Ectodermal cell (in vitro differentiated cells): Measurements from ENCODE around the gene LRRIQ4. TPM values are rescaled to one million over a fixed set of nuclear protein-coding genes. Genes with fewer than 3 reads are reported as not detected.

ENCODE experiments used
- H3K27ac ChIP-seq: 2 replicates; pipeline ENCODE4 v1.7.0; 2013; ENCODE audit warnings: mild to moderate bottlenecking, low read depth, low read length; ENCODE audit not compliant: insufficient read depth, poor library complexity, severe bottlenecking
- H3K27me3 ChIP-seq: 2 replicates; pipeline ENCODE4 v1.7.0; 2013; ENCODE audit warnings: mild to moderate bottlenecking, low read length; ENCODE audit not compliant: insufficient read depth, control insufficient read depth, poor library complexity, severe bottlenecking
- H3K36me3 ChIP-seq: one replicate; pipeline ENCODE4 v1.7.0; 2013; ENCODE audit warnings: low read length; ENCODE audit not compliant: control insufficient read depth, insufficient read depth
- H3K4me1 ChIP-seq: one replicate; pipeline ENCODE4 v1.7.0; 2013; ENCODE audit warnings: low read length; ENCODE audit not compliant: control insufficient read depth, insufficient read depth
- H3K4me3 ChIP-seq: 2 replicates; pipeline ENCODE4 v1.7.0; 2013; ENCODE audit warnings: low read depth, low read length, control low read depth; ENCODE audit not compliant: insufficient read depth
- H3K9me3 ChIP-seq: 2 replicates; pipeline ENCODE4 v1.7.0; 2013; ENCODE audit warnings: mild to moderate bottlenecking, low read length, moderate library complexity; ENCODE audit not compliant: control insufficient read depth
- WGBS, 2 experiments: methylation state at CpG; one replicate each; pipeline ENCODE4 v1.1.7; 2013; ENCODE audit warnings: missing lambda C conversion rate in 2 of 2; 5-methylcytosine and 5-hydroxymethylcytosine counted together
- polyA plus RNA-seq, 4 experiments: library from polyadenylated mRNA; stranded (reverse); fragments of 50-300 nt; gene quantifications; one replicate each; pipeline ENCODE4 v1.2.3, GENCODE V29; 2013

Gene LRRIQ4
- 0.22 TPM for polyA plus RNA-seq (2013, experiment 1 of 4)
- not detected for polyA plus RNA-seq (2013, experiment 2 of 4)
- polyA plus RNA-seq (2013, experiment 3 of 4), result not detected
- not detected for polyA plus RNA-seq (2013, experiment 4 of 4)

GRCh38 chr3:169812332-169813235 lies at the start of gene LRRIQ4, which contains the start of gene LRRC34:
LRRIQ4 (plus strand) TSS chr3:169812870; CDS start chr3:169821922, 9,052 bp downstream.
LRRC34 (minus strand) TSS chr3:169812904; CDS start chr3:169812548, 356 bp downstream.
- peaks cover 3% of the 10 kb centered on the region for H3K9me3 ChIP-seq

GRCh38 chr3:169764312-169764881 lies 48.3 kb upstream of the LRRIQ4 start:
- 54 to 66% methylated on average over 46 of the region's 46 CpGs for WGBS, 2 experiments
- Histone ChIP-seq H3K27ac (no peak overlapping the region), H3K4me1 (no peaks in the 10 kb centered on the region), H3K9me3 (no peaks in the 10 kb centered on the region), H3K4me3 (peak overlapping the region; percentile 42), H3K27me3 (no peaks in the 10 kb centered on the region), H3K36me3 (no peaks in the 10 kb centered on the region)

More at GRCh38 chr3:169812332-169813235, at the start of gene LRRIQ4, which contains the start of gene LRRC34:
- Histone ChIP-seq H3K36me3 (no peaks in the 10 kb centered on the region), H3K27me3 (no peaks in the 10 kb centered on the region), H3K4me3 (peak within 1 kb of the TSS; percentile 51), H3K27ac (peak within 1 kb of the TSS; percentile 88), H3K4me1 (no peaks in the 10 kb centered on the region)
- 22 to 24% methylated on average over 55 to 56 of the region's 56 CpGs for WGBS, 2 experiments

DNA sequence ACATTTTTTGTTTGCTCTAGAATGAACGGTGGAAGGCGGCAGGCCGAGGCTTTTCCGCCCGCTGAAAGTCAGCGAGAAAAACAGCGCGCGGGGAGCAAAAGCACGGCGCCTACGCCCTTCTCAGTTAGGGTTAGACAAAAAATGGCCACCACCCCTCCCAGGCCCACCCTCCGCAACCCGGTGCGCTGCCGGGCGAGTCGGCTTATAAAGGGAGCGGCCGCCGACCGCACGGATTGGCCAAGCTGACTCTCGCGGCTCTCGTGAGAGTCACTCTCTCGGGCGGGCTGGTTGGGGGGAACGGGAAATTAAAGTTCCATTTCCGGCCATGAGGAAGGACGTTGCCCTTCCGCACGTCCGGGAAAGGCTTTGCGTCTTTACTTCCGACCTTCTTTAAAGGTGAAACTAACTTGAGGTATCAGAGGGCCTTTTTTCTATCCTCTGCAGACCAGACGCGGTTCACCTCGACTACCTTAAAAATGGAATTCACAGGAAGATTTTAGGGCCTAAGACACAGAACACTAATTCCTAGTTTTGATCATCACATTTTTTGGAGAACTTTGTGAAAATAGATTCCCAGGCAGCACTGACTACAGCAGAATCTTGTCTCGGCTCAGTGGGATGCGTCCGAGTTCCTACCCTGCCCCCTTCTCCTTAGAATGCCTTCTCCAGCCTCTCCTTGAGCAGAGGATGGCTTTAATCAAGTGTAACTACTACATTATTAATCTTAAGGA lies 47.6 kb upstream of the LRRIQ4 start, which contains the start of gene TERC:
TSS of gene TERC (minus strand) at position 179 of the 731 bp plus-strand sequence.
- Histone ChIP-seq H3K4me1 (no peaks in the 10 kb centered on the region), H3K36me3 (no peaks in the 10 kb centered on the region), H3K27ac (no peak within 1 kb of the TSS), H3K4me3 (peak within 1 kb of the TSS; percentile 42), H3K9me3 (no peaks in the 10 kb centered on the region), H3K27me3 (no peaks in the 10 kb centered on the region)
- 61 to 65% methylated on average over 42 of the region's 42 CpGs for WGBS, 2 experiments

- Histone ChIP-seq H3K9me3 (no peaks in the 10 kb centered on the region), H3K4me1 (peaks cover 6% of the 10 kb centered on the region), H3K27ac (peak within 1 kb of the TSS; percentile 41), H3K36me3 (no peaks in the 10 kb centered on the region), H3K27me3 (no peaks in the 10 kb centered on the region), H3K4me3 (peak within 1 kb of the TSS; percentile 54)
- WGBS, 2 experiments, result 3 to 4% methylated on average over 50 of the region's 51 CpGs
Measured at GRCh38 chr3:169769287-169770181, 43.1 kb upstream of the LRRIQ4 start, which contains the start of gene ACTRT3. ACTRT3 (minus strand) TSS chr3:169769561; CDS start chr3:169769520, 41 bp downstream.

GRCh38 chr3:169771497-169772304 lies 41.0 kb upstream of the LRRIQ4 start:
- 0 to 1% methylated on average over 26 of the region's 27 CpGs for WGBS, 2 experiments
- peak overlapping the region; percentile 90 for H3K27ac ChIP-seq
- H3K4me3 ChIP-seq, result peak overlapping the region; percentile 100
- peaks cover 6% of the 10 kb centered on the region for H3K4me1 ChIP-seq
- no peaks in the 10 kb centered on the region for H3K27me3 ChIP-seq
- no peaks in the 10 kb centered on the region for H3K9me3 ChIP-seq
- peaks cover 9% of the 10 kb centered on the region for H3K36me3 ChIP-seq

- 0% methylated on average over 14 to 15 of the region's 15 CpGs for WGBS, 2 experiments
- H3K27ac ChIP-seq, result peak overlapping the region; percentile 90
Measured at GRCh38 chr3:169772305-169772896, 40.3 kb upstream of the LRRIQ4 start.

GRCh38 chr3:169772897-169773816 lies 39.5 kb upstream of the LRRIQ4 start, which contains the start of gene MYNN:
MYNN (plus strand) TSS chr3:169773396; CDS start chr3:169774296, 900 bp downstream.
- Histone ChIP-seq H3K36me3 (peaks cover 9% of the 10 kb centered on the region), H3K27ac (peak within 1 kb of the TSS; percentile 90), H3K4me3 (peak within 1 kb of the TSS; percentile 100), H3K27me3 (no peaks in the 10 kb centered on the region), H3K9me3 (no peaks in the 10 kb centered on the region), H3K4me1 (peaks cover 6% of the 10 kb centered on the region)
- WGBS, 2 experiments, result 0% methylated on average over 61 of the region's 61 CpGs

More at GRCh38 chr3:169772305-169772896, 40.3 kb upstream of the LRRIQ4 start:
- Histone ChIP-seq H3K9me3 (no peaks in the 10 kb centered on the region), H3K4me3 (peak overlapping the region; percentile 100), H3K27me3 (no peaks in the 10 kb centered on the region), H3K36me3 (peaks cover 9% of the 10 kb centered on the region), H3K4me1 (peaks cover 6% of the 10 kb centered on the region)

DNA sequence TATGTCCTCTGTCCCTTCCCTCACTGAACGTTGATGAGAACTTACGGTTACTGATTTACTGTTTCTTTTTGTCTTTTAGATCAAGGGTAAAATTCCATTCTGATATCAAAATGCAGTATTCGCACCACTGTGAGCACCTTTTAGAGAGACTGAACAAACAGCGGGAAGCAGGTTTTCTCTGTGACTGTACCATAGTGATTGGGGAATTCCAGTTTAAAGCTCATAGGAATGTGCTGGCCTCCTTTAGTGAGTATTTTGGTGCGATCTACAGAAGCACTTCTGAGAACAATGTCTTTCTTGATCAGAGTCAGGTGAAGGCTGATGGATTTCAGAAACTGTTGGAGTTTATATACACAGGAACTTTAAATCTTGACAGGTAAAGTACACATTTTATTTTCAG lies 38.5 kb upstream of the LRRIQ4 start:
- peak overlapping the region; percentile 100 for H3K4me3 ChIP-seq
- no peaks in the 10 kb centered on the region for H3K27me3 ChIP-seq
- no peaks in the 10 kb centered on the region for H3K9me3 ChIP-seq
- peaks cover 11% of the 10 kb centered on the region for H3K36me3 ChIP-seq
- H3K4me1 ChIP-seq, result peaks cover 6% of the 10 kb centered on the region
- no peak overlapping the region for H3K27ac ChIP-seq
- WGBS, 2 experiments, result 68 to 72% methylated on average over 5 of the region's 5 CpGs
